ENCODE results near the gene CEP89.
"Not testable (repeated sequence)": the region's sequence is repeated elsewhere in the genome, so short reads cannot be mapped to it uniquely, and the experiment has no call there.

The CEP89 gene

DNA sequence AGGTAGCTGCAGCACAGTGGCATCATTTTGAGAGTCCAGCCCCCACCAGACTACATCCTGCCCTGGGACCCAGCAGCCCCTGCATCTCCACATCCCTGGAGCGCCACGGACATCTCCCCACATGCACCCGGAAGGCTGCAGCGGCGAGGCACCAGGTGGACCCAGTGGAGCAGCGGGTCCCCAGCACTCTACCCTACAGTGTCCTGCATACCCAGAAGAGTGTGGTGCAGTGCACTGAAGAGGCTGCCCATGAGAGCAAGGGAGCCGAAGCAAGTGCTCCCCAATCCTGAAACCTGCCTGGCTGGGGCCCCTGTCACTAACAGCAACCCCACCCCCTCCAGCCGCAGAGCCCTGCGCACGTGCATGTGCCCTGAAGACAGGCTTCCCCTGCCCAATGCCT, 80.9 kb downstream of the CEP89 start:
- DNase-seq: no peak

- no peak for DNase-seq
Observed at GRCh38 chr19:32890326-32890725, 81.4 kb downstream of the CEP89 start.

DNA sequence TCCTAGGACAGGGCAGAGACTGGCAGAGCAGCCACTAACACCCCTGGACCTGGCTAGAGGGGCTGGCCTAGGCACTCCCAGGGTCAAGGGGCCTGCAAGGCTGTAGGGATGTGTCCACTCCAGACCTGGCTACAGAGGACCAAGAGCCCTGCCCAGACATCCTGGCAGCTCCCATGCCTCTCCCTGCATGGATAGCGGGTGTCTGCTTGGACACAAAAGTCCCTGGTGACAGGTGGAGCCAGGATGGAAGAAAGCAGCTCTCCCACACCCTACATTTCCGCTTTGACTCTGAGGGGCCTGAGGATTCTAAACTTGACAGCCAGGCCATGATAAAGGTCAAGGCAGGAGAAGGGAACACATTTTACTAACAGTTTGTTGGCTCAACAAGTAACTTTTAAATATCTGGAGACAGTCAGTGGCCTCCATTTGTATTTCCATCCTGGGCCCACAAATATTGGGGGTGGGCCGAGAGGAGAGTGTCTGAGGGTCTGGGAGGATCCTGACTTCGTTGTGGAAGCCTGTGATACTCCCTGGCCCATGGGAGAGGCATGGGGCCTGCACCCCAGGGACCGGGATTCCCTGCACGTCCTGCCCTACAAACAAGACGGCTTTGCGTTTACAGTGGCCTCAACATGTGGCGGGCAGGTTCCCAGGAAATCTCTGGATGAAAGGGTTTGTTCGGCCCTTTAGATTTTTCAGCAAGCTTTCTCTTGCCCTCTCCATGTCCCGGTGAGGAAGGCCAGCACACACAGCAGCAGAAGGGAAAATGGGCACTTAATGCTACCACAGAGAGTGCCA, 82.4 kb downstream of the CEP89 start:
- DNase-seq: no peak

- no peak for DNase-seq
Observed at GRCh38 chr19:32887572-32888215, 84.1 kb downstream of the CEP89 start.

DNA sequence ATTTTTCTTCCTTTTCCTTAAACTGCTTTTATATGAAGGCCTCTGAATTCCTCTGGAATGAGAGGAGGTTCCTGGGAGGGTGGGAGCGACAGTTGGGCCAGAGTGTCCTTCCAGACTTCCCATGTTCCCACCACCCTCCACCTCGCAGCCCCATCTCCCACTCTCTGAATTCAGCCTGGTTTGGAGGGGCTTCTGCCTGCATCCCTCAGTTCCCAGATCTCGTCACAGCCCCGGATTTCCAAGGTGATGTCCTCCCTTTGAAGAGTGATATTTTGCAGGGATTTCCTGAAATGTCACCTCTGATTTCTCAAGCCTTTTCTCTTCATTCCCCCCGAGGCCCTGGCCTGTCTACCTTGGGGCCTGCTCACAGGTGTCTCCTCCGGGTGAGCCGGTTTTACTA, 85.5 kb downstream of the CEP89 start:
- no peak for DNase-seq

- DNase-seq: not testable (repeated sequence)
Observed at GRCh38 chr19:32885255-32885654, 86.5 kb downstream of the CEP89 start.

DNA sequence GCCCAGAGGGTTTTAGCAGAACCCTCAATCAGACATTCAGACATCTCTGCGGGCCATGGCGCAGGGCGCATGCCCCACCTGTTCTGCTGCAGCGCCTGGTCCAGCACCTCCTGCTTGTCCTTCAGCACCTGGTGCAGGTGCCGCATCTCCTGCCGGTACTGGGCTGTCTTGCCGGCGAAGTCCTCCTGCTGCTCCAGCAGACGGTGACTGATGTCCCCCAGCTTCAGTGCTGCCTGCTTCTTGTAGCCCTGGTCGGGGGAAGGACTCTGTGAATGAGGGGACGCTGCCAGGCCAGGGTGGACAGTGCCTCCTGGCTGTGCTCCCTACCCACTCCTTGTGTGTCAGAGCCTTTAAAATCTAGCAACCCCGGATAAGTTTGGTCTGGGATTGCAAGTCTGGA, 90.0 kb downstream of the CEP89 start:
- no peak for DNase-seq

- no peak for DNase-seq
Observed at GRCh38 chr19:32880622-32881021, 91.1 kb downstream of the CEP89 start.

DNA sequence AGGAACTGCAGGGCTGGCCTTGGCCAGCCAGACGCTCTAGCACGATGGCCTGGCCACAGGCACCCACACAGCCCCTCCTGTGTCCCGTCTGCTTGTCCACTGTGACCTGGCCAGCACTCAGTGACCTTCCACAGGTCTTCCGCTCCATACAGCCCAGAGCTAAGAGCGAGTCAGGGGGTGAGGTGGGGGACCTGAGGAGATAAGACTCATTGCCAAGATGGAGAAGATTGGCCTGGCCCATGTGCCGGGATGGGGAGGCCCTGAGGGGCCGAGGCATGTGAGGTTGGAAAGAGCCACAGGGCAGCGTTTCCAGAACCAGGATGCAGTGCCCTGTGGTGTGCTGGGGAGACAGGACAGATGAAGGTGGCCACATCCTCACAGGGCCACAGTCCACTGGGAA, 92.0 kb downstream of the CEP89 start:
- DNase-seq: no peak

DNA sequence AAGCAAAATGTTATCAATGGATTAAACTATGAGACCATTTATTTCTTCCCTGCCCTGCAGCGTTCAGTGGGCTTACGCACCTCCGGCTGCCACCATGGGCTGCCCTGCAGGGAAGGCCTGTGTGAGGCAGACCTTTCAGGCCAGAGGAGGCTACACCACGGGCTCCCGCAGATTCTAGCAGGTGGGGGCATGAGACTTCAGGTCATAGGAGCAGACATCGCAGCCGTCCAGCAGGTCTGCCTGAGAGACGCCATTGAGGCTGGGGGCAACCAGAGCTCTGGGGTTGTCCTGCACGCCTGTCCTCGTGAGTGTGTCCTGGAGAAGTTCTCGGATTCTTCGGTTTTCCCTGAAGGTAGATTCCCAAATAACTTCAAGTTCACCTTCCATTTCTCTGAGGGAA, 92.8 kb downstream of the CEP89 start:
- no peak for DNase-seq

GRCh38 chr19:32877977-32878745, 93.6 kb downstream of the CEP89 start:
- no peak for DNase-seq

GRCh38 chr19:32877323-32877912, 94.3 kb downstream of the CEP89 start:
- DNase-seq: no peak

- DNase-seq: no peak
Observed at GRCh38 chr19:32876919-32877285, 94.9 kb downstream of the CEP89 start.

GRCh38 chr19:32876236-32876918, 95.4 kb downstream of the CEP89 start:
- no peak for DNase-seq

GRCh38 chr19:32875428-32875827, 96.3 kb downstream of the CEP89 start:
- no peak for DNase-seq

GRCh38 chr19:32874605-32875004, 97.2 kb downstream of the CEP89 start:
- DNase-seq: no peak

GRCh38 chr19:32873247-32873959, 98.4 kb downstream of the CEP89 start:
- no peak for DNase-seq

DNA sequence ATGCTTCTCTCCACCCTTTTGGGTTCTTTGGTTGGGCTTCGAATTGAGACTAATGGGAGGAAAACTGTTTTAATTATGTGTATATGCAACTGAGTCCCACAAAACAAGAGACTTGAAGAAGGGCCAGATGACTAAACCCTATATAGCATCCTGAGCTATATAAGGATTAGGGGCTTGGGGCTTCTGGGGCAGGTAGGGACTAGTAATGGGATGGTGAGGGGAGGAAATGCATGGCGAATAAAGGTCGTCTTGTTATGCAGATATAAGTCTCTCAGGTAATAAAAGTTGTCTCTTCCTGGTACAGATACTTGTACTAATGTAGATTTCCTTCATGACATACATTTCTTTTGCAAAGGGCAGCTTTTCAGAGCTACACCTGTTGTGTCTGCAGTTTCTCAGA, 99.4 kb downstream of the CEP89 start:
- no peak for DNase-seq

GRCh38 chr19:32870981-32871451, 100.7 kb downstream of the CEP89 start:
- no peak for DNase-seq

DNA sequence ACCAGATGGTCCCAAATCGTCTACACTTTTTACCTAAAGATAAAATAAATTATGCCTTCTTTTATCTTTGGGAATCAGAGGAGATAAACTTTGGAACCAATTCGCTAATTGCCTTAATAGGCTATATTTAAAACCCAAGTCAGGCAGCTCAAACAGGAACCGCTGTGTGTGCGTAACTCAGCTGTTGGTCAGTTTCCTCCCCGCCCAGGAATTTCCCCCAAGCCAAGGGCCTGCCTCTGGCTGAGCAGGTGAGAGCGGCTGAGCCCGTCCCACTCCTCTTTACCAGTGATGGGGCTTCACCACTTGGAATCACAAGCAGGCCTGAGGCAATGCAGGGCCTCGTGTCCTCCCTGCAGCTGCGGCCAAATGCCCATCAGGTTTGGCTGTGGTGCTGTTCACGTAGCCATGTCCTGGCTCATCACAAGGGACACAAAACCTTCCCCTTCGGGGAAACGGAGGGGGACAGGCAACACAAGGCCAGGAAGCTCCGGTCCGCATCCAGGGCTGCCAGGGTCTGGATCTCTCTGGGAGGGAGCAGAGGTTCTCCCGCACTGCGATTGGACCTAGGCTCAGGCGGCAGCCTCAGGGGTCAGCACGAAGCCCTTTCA, 101.7 kb downstream of the CEP89 start:
- no peak for DNase-seq

- DNase-seq: no peak
Observed at GRCh38 chr19:32869369-32869965, 102.3 kb downstream of the CEP89 start, which contains the start of gene SLC7A9. TSS of gene SLC7A9 (minus strand) at chr19:32869767. CDS start at chr19:32868534, 1,233 bp downstream.
